ENCODE data around the gene OXSR1. TPM values are rescaled to one million over a fixed set of nuclear protein-coding genes. Genes with fewer than 3 reads are reported as not detected.
A peak's percentile ranks its signal among the peaks of the same experiment; 100 is the strongest.
"Not testable (repeated sequence)": the region's sequence is repeated elsewhere in the genome, so short reads cannot be mapped to it uniquely, and the experiment has no call there.

OXSR1 gene
- total and polyA plus RNA-seq, 9 donors: 25.5 to 36.5 (median 33.1) TPM

DNA sequence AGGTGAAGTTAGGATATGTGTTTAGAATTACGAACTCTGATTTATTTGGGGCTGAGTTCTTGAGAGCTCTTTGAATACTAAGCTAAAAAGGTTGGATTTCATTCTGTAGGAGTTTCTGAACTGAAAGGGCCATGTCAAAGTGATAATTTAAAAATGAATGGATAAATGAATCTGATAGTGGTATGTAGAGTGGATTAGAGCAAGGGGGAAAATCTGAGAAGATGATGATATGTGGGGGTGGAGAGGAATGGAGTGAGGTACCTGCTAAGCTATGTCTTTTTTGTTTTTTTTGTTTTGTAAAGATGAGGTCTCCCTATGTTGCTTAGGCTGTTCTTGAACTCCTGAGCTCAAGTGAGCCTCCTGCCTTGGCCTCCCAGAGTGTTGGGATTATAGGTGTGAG lies 55.7 kb downstream of the OXSR1 start:
- H3K9me3 ChIP-seq (replicated peaks; ENCODE audit: control insufficient read depth, low read depth, low read length): no peaks in the 10 kb centered on the region
- no peaks in the 10 kb centered on the region for H3K4me1 ChIP-seq (ENCODE audit: control insufficient read depth, insufficient read depth, low read length)
- no peaks in the 10 kb centered on the region for H3K27me3 ChIP-seq (ENCODE audit: control insufficient read depth, insufficient read depth, low read length)
- no peak overlapping the region for H3K27ac ChIP-seq (ENCODE audit: low read length)
- 100% methylated on average over 1 of the region's 1 CpG for WGBS (ENCODE audit: insufficient coverage)
- H3K36me3 ChIP-seq (ENCODE audit: control insufficient read depth, insufficient read depth, low read length): peaks cover 18% of the 10 kb centered on the region
- no peak overlapping the region for H3K4me3 ChIP-seq (ENCODE audit: low read length)
- DNase-seq: no peak

GRCh38 chr3:38222032-38222634 lies 56.8 kb downstream of the OXSR1 start:
- Histone ChIP-seq H3K27ac (ENCODE audit: low read length) (no peak overlapping the region), H3K4me3 (ENCODE audit: low read length) (no peak overlapping the region), H3K4me1 (ENCODE audit: control insufficient read depth, insufficient read depth, low read length) (no peaks in the 10 kb centered on the region), H3K36me3 (ENCODE audit: control insufficient read depth, insufficient read depth, low read length) (peaks cover 17% of the 10 kb centered on the region), H3K9me3 (replicated peaks; ENCODE audit: control insufficient read depth, low read depth, low read length) (no peaks in the 10 kb centered on the region), H3K27me3 (ENCODE audit: control insufficient read depth, insufficient read depth, low read length) (no peaks in the 10 kb centered on the region)
- DNase-seq: no peak
- WGBS (ENCODE audit: insufficient coverage): 90% methylated on average over 4 of the region's 7 CpGs

GRCh38 chr3:38224357-38224756 lies 59.0 kb downstream of the OXSR1 start:
- whole genome bisulfite sequencing (ENCODE audit: insufficient coverage): no CpG with 5 or more reads among the region's 4 CpGs
- Histone ChIP-seq H3K4me1 (ENCODE audit: control insufficient read depth, insufficient read depth, low read length) (no peaks in the 10 kb centered on the region), H3K9me3 (replicated peaks; ENCODE audit: control insufficient read depth, low read depth, low read length) (no peaks in the 10 kb centered on the region), H3K27ac (ENCODE audit: low read length) (no peak overlapping the region), H3K36me3 (ENCODE audit: control insufficient read depth, insufficient read depth, low read length) (peaks cover 21% of the 10 kb centered on the region), H3K27me3 (ENCODE audit: control insufficient read depth, insufficient read depth, low read length) (no peaks in the 10 kb centered on the region), H3K4me3 (ENCODE audit: low read length) (no peak overlapping the region)
- no peak for DNase-seq

GRCh38 chr3:38226273-38226672 lies 60.9 kb downstream of the OXSR1 start:
- Histone ChIP-seq H3K27me3 (ENCODE audit: control insufficient read depth, insufficient read depth, low read length) (no peaks in the 10 kb centered on the region), H3K36me3 (ENCODE audit: control insufficient read depth, insufficient read depth, low read length) (peaks cover 21% of the 10 kb centered on the region), H3K27ac (ENCODE audit: low read length) (no peak overlapping the region)

GRCh38 chr3:38227989-38228388 lies 62.7 kb downstream of the OXSR1 start:
- DNase-seq: peak; percentile 21
- Histone ChIP-seq H3K4me3 (ENCODE audit: low read length) (no peak overlapping the region), H3K27ac (ENCODE audit: low read length) (no peak overlapping the region), H3K4me1 (ENCODE audit: control insufficient read depth, insufficient read depth, low read length) (no peaks in the 10 kb centered on the region), H3K9me3 (replicated peaks; ENCODE audit: control insufficient read depth, low read depth, low read length) (no peaks in the 10 kb centered on the region), H3K36me3 (ENCODE audit: control insufficient read depth, insufficient read depth, low read length) (peaks cover 21% of the 10 kb centered on the region), H3K27me3 (ENCODE audit: control insufficient read depth, insufficient read depth, low read length) (no peaks in the 10 kb centered on the region)
- WGBS (ENCODE audit: insufficient coverage): no CpG with 5 or more reads among the region's 2 CpGs

More at GRCh38 chr3:38226273-38226672, 60.9 kb downstream of the OXSR1 start:
- no peaks in the 10 kb centered on the region for H3K4me1 ChIP-seq (ENCODE audit: control insufficient read depth, insufficient read depth, low read length)
- H3K9me3 ChIP-seq (replicated peaks; ENCODE audit: control insufficient read depth, low read depth, low read length): no peaks in the 10 kb centered on the region
- WGBS (ENCODE audit: insufficient coverage): no CpG with 5 or more reads among the region's 2 CpGs
- DNase-seq: no peak
- H3K4me3 ChIP-seq (ENCODE audit: low read length): no peak overlapping the region

DNA sequence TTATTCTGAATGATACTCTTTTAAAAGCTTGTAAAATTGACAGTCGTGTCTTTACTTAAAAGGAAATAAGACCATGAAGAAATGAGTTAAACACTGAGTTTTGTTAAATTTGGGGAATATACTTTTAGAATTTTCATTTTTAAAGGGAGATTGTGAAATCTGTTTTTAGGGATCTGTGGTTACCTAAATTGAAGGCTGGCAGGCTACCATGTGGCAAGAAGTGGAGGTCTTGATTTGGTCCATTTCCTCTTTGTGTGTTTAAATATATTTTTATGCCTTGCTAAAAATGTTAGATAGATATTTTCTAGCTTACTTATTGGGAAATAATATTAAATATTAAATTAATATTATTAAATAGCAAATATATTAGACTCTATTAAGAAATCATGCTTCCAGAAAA lies 63.7 kb downstream of the OXSR1 start:
- Histone ChIP-seq H3K4me1 (ENCODE audit: control insufficient read depth, insufficient read depth, low read length) (no peaks in the 10 kb centered on the region), H3K4me3 (ENCODE audit: low read length) (no peak overlapping the region), H3K27ac (ENCODE audit: low read length) (no peak overlapping the region), H3K36me3 (ENCODE audit: control insufficient read depth, insufficient read depth, low read length) (peaks cover 19% of the 10 kb centered on the region), H3K9me3 (replicated peaks; ENCODE audit: control insufficient read depth, low read depth, low read length) (no peaks in the 10 kb centered on the region), H3K27me3 (ENCODE audit: control insufficient read depth, insufficient read depth, low read length) (no peaks in the 10 kb centered on the region)
- no peak for DNase-seq
- WGBS (ENCODE audit: insufficient coverage): no CpG with 5 or more reads among the region's 1 CpG

- peaks cover 16% of the 10 kb centered on the region for H3K36me3 ChIP-seq (ENCODE audit: control insufficient read depth, insufficient read depth, low read length)
- WGBS (ENCODE audit: insufficient coverage): 87% methylated on average over 2 of the region's 2 CpGs
- H3K4me3 ChIP-seq (ENCODE audit: low read length): no peak overlapping the region
- no peaks in the 10 kb centered on the region for H3K27me3 ChIP-seq (ENCODE audit: control insufficient read depth, insufficient read depth, low read length)
- no peak overlapping the region for H3K27ac ChIP-seq (ENCODE audit: low read length)
- no peaks in the 10 kb centered on the region for H3K4me1 ChIP-seq (ENCODE audit: control insufficient read depth, insufficient read depth, low read length)
- peaks cover 3% of the 10 kb centered on the region for H3K9me3 ChIP-seq (replicated peaks; ENCODE audit: control insufficient read depth, low read depth, low read length)
- DNase-seq: no peak
These were observed 67.4 kb downstream of the OXSR1 start for GRCh38 chr3:38232701-38233100.

DNA sequence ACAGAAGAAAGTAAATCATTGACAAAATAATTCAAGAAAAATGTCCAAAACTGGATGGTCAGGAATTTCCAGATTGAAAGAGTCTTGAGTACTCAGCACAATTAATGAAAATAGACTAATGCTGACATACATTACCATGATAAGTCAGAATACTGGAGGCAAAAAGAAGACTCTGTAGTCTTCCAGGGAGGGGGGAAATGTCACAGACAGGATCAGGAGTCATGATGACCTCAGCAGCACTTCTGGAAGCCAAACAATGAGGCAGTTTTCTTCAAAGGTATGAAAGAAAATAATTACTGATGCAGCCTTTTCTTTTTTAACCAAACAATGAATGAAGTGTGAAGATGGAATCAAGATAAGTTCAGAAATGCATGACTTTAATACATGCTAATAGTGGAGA lies 70.1 kb downstream of the OXSR1 start:
- H3K4me3 ChIP-seq (ENCODE audit: low read length): no peak overlapping the region
- peaks cover 15% of the 10 kb centered on the region for H3K36me3 ChIP-seq (ENCODE audit: control insufficient read depth, insufficient read depth, low read length)
- peaks cover 5% of the 10 kb centered on the region for H3K9me3 ChIP-seq (replicated peaks; ENCODE audit: control insufficient read depth, low read depth, low read length)
- no peaks in the 10 kb centered on the region for H3K27me3 ChIP-seq (ENCODE audit: control insufficient read depth, insufficient read depth, low read length)
- DNase-seq: no peak
- no peak overlapping the region for H3K27ac ChIP-seq (ENCODE audit: low read length)
- H3K4me1 ChIP-seq (ENCODE audit: control insufficient read depth, insufficient read depth, low read length): no peaks in the 10 kb centered on the region

- Histone ChIP-seq H3K4me3 (ENCODE audit: low read length) (no peak overlapping the region), H3K36me3 (ENCODE audit: control insufficient read depth, insufficient read depth, low read length) (peaks cover 13% of the 10 kb centered on the region), H3K4me1 (ENCODE audit: control insufficient read depth, insufficient read depth, low read length) (no peaks in the 10 kb centered on the region), H3K27me3 (ENCODE audit: control insufficient read depth, insufficient read depth, low read length) (no peaks in the 10 kb centered on the region), H3K27ac (ENCODE audit: low read length) (no peak overlapping the region), H3K9me3 (replicated peaks; ENCODE audit: control insufficient read depth, low read depth, low read length) (peaks cover 5% of the 10 kb centered on the region)
- no peak for DNase-seq
- no CpG with 5 or more reads among the region's 2 CpGs for WGBS (ENCODE audit: insufficient coverage)
These were observed 73.2 kb downstream of the OXSR1 start for GRCh38 chr3:38238416-38239008.

GRCh38 chr3:38242812-38243211 lies 77.5 kb downstream of the OXSR1 start:
- not testable (repeated sequence) for H3K9me3 ChIP-seq (replicated peaks; ENCODE audit: control insufficient read depth, low read depth, low read length); DNase-seq; H3K27me3 ChIP-seq (ENCODE audit: control insufficient read depth, insufficient read depth, low read length); H3K4me1 ChIP-seq (ENCODE audit: control insufficient read depth, insufficient read depth, low read length); H3K27ac ChIP-seq (ENCODE audit: low read length); H3K4me3 ChIP-seq (ENCODE audit: low read length)
- peaks cover 13% of the 10 kb centered on the region for H3K36me3 ChIP-seq (ENCODE audit: control insufficient read depth, insufficient read depth, low read length)
- WGBS (ENCODE audit: insufficient coverage): 75% methylated on average over 2 of the region's 4 CpGs

DNA sequence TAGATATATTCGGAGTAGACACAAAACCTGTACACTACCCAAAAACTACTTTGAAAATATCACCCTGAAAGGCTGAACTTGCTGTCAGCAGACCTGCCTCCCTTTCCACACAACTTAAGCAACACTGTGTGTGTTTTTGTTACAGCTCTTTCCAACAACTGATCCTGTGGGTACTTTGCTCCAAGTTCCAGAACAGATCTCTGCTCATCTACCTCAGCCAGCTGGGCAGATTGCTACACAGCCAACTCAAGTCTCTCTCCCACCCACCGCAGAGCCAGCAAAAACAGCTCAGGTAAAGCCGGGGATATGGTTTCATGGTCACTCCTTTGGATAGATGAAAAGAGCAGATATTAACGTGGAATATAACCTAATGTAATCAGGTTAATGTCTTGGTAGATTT lies 80.6 kb downstream of the OXSR1 start:
- H3K4me1 ChIP-seq (ENCODE audit: control insufficient read depth, insufficient read depth, low read length): no peaks in the 10 kb centered on the region
- H3K27ac ChIP-seq (ENCODE audit: low read length): no peak overlapping the region

More for the DNA sequence above, 80.6 kb downstream of the OXSR1 start:
- DNase-seq: no peak
- Histone ChIP-seq H3K27me3 (ENCODE audit: control insufficient read depth, insufficient read depth, low read length) (no peaks in the 10 kb centered on the region), H3K4me3 (ENCODE audit: low read length) (no peak overlapping the region), H3K9me3 (replicated peaks; ENCODE audit: control insufficient read depth, low read depth, low read length) (no peaks in the 10 kb centered on the region), H3K36me3 (ENCODE audit: control insufficient read depth, insufficient read depth, low read length) (peaks cover 14% of the 10 kb centered on the region)
- WGBS (ENCODE audit: insufficient coverage): no CpG with 5 or more reads among the region's 4 CpGs

Data from muscle of leg (tissue), 11 donors.